ENCODE results near the gene UROD.
"Not testable (repeated sequence)": the region's sequence is repeated elsewhere in the genome, so short reads cannot be mapped to it uniquely, and the experiment has no call there.

The UROD gene

DNA sequence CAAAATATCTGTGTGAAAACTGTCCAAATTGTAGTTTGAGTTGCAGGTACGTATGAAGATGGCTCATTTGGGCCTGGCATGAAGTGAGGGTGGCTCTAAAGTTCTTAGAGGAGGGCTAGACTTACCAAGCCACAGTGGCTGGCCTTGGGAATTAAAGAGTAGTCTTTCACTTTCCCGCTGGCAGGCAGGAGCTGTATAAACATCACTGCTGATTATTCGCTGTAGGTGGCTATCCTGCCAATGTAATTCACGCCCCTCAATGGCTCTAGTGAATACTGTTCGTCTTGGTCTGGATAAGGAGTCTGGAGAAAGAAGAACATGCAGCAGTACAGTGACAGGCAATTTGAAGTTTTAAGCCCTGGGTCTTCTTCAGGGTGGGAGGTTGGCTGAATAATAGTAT lies 31.0 kb downstream of the UROD start:
- DNase-seq, result no peak

DNA sequence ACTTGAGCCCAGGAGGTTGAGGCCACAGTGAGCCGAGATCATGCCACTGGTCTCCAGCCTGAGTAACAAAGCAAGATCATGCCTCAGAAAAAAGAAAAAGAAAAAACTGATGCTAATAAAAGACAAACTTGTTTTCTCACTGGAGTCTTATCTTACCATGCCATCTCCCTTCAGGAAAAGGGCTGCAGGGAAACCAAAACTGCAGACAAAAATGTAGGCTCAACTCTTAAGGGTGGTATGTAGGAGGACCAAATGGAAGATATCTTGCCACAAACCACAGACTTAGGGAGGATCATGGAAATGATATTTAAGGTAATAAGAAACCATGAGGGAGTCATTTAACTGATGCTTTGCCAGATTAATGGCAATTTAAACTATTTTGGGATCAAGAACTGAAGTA lies 32.9 kb downstream of the UROD start:
- DNase-seq, result no peak

DNA sequence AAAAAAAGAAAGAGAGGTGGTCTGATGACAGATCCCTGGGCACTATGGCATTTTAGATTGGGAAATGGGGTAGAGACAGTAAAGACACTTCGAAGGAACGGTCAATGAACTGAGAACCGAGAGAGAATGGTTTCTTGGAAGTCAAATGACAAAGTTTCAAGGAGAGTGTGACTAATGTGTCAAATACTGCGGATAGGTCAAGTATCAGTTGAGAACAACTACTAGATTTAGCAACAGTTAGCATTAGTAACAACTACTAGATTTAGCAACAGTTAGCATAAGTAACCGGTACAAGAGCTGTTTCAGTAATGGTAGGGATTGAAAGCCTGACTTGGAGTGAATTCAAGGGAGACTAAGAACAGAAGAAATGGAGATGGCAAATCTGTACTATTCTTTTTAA lies 35.0 kb downstream of the UROD start:
- peak in 2 of 3 donors; percentile 14 to 31 for DNase-seq

DNA sequence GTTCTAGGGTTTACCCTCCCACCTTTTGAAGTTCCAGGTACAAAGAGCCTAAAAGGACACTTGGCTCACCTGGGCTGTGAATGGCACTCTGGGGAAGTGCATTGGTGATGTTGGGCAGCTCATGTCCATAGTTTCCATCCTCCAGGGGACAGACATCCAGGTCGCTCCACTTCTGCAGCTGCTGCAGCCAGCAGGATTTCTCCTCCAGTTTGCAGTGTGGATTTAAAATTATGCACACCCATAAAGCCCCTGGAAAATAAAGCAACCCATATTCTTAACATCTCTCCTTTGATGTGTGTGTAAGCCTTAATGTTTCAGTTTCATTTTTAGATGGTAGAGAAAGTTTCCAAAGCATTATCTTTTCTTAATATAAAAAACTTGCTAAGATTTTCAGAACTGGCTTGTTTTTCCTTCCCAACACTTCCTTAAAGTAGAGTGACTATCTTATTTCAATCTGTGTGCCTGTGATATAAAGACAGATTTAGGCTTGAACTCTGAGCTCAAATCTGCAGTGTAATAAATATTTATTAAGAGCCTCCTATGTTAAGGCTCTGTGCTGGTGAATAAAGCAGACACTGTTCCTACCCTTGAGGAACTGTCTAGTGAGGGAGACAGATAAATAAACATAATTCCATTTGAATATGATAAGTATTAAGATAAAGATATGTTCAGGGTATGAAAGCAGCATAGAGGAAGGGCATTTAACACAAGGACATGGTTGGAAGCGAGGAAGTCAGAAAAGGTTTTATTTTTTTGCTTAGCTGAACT lies 39.1 kb downstream of the UROD start:
- no peak for DNase-seq

- no peak for DNase-seq
These were observed 45.5 kb downstream of the UROD start for GRCh38 chr1:45057542-45057941.

DNA sequence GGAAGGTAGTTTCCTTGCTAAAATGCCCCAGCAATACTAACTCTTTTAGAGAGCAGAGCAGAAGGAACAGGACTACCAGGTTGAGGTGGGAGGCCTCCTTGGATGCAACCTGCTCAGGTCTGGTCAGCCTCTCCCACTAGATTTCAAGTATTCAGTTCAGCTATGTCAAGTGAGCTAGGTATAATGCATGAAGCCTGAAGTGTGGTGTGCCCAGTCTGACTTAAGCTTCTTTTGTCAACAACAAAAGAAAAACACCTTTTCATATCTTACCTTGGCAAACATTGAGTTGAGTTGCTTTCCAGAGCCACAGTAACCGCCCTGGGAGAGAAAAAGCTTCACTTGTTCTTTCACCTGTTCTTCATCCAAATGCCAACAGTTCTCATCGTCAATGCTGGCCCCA lies 47.8 kb downstream of the UROD start:
- DNase-seq, result no peak

DNA sequence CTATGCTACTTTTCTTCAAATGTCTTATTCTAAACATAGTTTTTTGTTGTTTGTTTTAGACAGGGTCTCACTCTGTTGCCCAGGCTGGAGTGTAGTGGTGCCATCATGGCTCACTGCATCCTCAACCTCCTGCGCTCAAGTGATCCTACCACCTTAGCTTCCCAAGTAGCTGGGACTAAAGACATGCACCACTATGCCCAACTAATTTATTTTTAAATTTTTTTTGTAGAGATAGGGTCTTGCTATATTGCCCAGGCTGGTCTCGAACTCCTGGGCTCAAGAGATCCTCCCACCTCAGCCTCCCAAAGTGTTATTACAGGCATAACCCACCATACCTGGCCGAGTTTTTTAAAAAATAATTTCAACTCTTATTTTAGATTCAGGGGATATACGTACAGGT lies 50.4 kb downstream of the UROD start:
- DNase-seq, result not testable (repeated sequence)

DNA sequence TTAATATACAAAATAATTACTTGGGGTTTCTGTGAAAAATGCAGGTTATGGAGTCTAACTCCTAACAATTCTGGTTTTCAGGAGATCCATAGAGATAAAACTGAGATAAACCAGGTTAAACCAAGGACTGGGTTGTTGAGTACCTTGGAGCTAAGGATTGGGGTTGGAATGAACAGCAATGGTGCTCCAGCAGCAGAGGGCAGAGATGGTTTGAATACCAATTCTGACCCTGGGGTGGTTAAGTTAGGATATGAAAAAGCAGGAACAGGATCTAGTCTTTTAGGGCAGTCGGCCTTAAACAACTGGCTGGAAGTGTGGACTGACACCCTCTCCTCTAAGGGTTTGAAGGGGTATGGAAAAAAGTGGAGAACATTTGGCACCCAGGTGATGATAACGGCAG lies 53.0 kb downstream of the UROD start:
- DNase-seq, result no peak
